CD8-positive, alpha-beta memory T cell (primary cell): ENCODE measurements around the gene H3-3A. TPM values are rescaled to one million over a fixed set of nuclear protein-coding genes. Genes with fewer than 3 reads are reported as not detected.

Experiments used
- CTCF ChIA-PET: fragments of 350-600 bp; sonication (Branson Sonifier 250); formaldehyde crosslinking; loops from one replicate; lab custom pipeline; 2021; ENCODE audit warnings: antibody characterized with exemption; lab: Charles Lee
- POLR2A ChIA-PET: fragments of 350-600 bp; sonication (Branson Sonifier 250); formaldehyde crosslinking; loops from one replicate; lab custom pipeline; 2021; ENCODE audit warnings: antibody characterized with exemption; lab: Charles Lee
- DNase-seq, 5 donors: peaks; one replicate each; pipeline versions ENCODE4 v3.0.0 to v3.0.0-alpha.2; 2020 to 2022; ENCODE audit warnings: mixed read lengths in 1 of 5
- H3K27ac ChIP-seq: one replicate; pipeline ENCODE4 v1.7.0; 2013; ENCODE audit warnings: low read depth, mild to moderate bottlenecking, low read length, moderate library complexity
- H3K27me3 ChIP-seq: 2 replicates; pipeline ENCODE4 v1.7.0; 2013; ENCODE audit warnings: low read length, mild to moderate bottlenecking; ENCODE audit not compliant: insufficient read depth, poor library complexity, severe bottlenecking
- H3K36me3 ChIP-seq: 2 replicates; pipeline ENCODE4 v1.7.0; 2013; ENCODE audit warnings: mild to moderate bottlenecking, low read length, moderate library complexity; ENCODE audit not compliant: insufficient read depth
- H3K4me1 ChIP-seq: 2 replicates; pipeline ENCODE4 v1.7.0; 2013; ENCODE audit warnings: mild to moderate bottlenecking, low read length, moderate library complexity; ENCODE audit not compliant: insufficient read depth
- H3K4me3 ChIP-seq: 2 replicates; pipeline ENCODE4 v1.7.0; 2013; ENCODE audit warnings: mild to moderate bottlenecking, low read length
- H3K9me3 ChIP-seq: 2 replicates; pipeline ENCODE4 v1.7.0; 2013; ENCODE audit warnings: mild to moderate bottlenecking, low read length
- H3K27ac Mint-ChIP-seq, 8 donors: one replicate each; pipeline ENCODE4 v1.8.0; 2020 to 2021; ENCODE audit warnings: mixed read lengths in 8 of 8, mild to moderate bottlenecking in 6 of 8, inconsistent platforms in 3 of 8, moderate library complexity in 3 of 8
- H3K27me3 Mint-ChIP-seq, 2 donors: one replicate each; pipeline ENCODE4 v1.8.0; 2020 to 2021; ENCODE audit warnings: mixed read lengths in 2 of 2, mild to moderate bottlenecking in 1 of 2, moderate library complexity in 1 of 2
- H3K36me3 Mint-ChIP-seq, 3 donors: one replicate each; pipeline ENCODE4 v1.8.0; 2020 to 2021; ENCODE audit warnings: mixed read lengths in 3 of 3, inconsistent platforms in 1 of 3, mild to moderate bottlenecking in 1 of 3
- H3K4me1 Mint-ChIP-seq, 3 donors: one replicate each; pipeline ENCODE4 v1.8.0; 2020 to 2021; ENCODE audit warnings: mixed read lengths in 3 of 3, inconsistent platforms in 1 of 3, mild to moderate bottlenecking in 1 of 3
- H3K4me3 Mint-ChIP-seq, 7 donors: one replicate each; pipeline ENCODE4 v1.8.0; 2020 to 2021; ENCODE audit warnings: mixed read lengths in 7 of 7, mild to moderate bottlenecking in 6 of 7, moderate library complexity in 4 of 7, inconsistent platforms in 2 of 7
- H3K9me3 Mint-ChIP-seq, 5 donors: one replicate each; pipeline ENCODE4 v1.8.0; 2020 to 2022; ENCODE audit warnings: mixed read lengths in 5 of 5, mild to moderate bottlenecking in 3 of 5, moderate library complexity in 2 of 5, inconsistent platforms in 1 of 5
- polyA plus RNA-seq: library from polyadenylated mRNA; unstranded; fragments of 300-500 nt; fragmentation: Illumina TruSeq; gene quantifications from one replicate; pipeline ENCODE4 v1.2.3, GENCODE V29; 2021
- total RNA-seq, 2 experiments: library from RNA; stranded (reverse); gene quantifications; one replicate each; pipeline ENCODE4 v1.2.3, GENCODE V29; 2021

Gene H3-3A
- total RNA-seq (100 to 1,000 TPM; 356 to 372 TPM), polyA plus RNA-seq (803 TPM)

GRCh38 chr1:226062558-226063223 lies at the start of gene H3-3A:
Gene H3-3A (plus strand): TSS chr1:226062716. CDS start chr1:226064352, 1,636 bp downstream.
- peaks cover 23% of the 10 kb centered on the region for H3K36me3 ChIP-seq
- Mint-ChIP-seq H3K4me1 (peaks cover 48 to 64% (median 50%) of the 10 kb centered on the region in 3 donors), H3K27ac (peak within 1 kb of the TSS; percentile 95 to 100 (median 98)), H3K4me3 (peak within 1 kb of the TSS; percentile 99 to 100 (median 100)), H3K9me3 (no peaks in the 10 kb centered on the region), H3K36me3 (peaks cover 14 to 60% (median 16%) of the 10 kb centered on the region in 3 donors), H3K27me3 (no peaks in the 10 kb centered on the region)
- peaks cover 48% of the 10 kb centered on the region for H3K4me1 ChIP-seq
- H3K9me3 ChIP-seq: no peaks in the 10 kb centered on the region
- ChIA-PET CTCF (interaction anchor here (1.0 to 3.0 kb wide), 13 partner anchors 14 to 588 kb away, joined by 3 to 33 read pairs (median 3); partner anchors contain the start of genes PARP1 and SDE2), POLR2A (interaction anchor here (0.5 to 4.7 kb wide), 22 partner anchors 11 to 635 kb away, joined by 3 to 171 read pairs (median 8); partner anchors contain the start of genes LBR, SDE2 and SRP9)
- peak; percentile 96 to 99 (median 97) for DNase-seq
- H3K4me3 ChIP-seq: peak within 1 kb of the TSS; percentile 91
- peak within 1 kb of the TSS; percentile 96 for H3K27ac ChIP-seq
- H3K27me3 ChIP-seq: no peaks in the 10 kb centered on the region

GRCh38 chr1:226017070-226017469 lies 45.4 kb upstream of the H3-3A start:
- Mint-ChIP-seq H3K4me1 (no peaks in the 10 kb centered on the region), H3K27me3 (peaks cover 0 to 7% of the 10 kb centered on the region in 2 donors), H3K9me3 (no peaks in the 10 kb centered on the region), H3K36me3 (peaks cover 0 to 3% (median 0%) of the 10 kb centered on the region in 3 donors), H3K4me3 (no peak overlapping the region), H3K27ac (no peak overlapping the region)
- Histone ChIP-seq H3K4me3 (no peak overlapping the region), H3K9me3 (no peaks in the 10 kb centered on the region), H3K4me1 (no peaks in the 10 kb centered on the region), H3K27ac (no peak overlapping the region), H3K36me3 (no peaks in the 10 kb centered on the region), H3K27me3 (no peaks in the 10 kb centered on the region)
- CTCF ChIA-PET: no interaction called here
- POLR2A ChIA-PET: no interaction called here
- no peak for DNase-seq

DNA sequence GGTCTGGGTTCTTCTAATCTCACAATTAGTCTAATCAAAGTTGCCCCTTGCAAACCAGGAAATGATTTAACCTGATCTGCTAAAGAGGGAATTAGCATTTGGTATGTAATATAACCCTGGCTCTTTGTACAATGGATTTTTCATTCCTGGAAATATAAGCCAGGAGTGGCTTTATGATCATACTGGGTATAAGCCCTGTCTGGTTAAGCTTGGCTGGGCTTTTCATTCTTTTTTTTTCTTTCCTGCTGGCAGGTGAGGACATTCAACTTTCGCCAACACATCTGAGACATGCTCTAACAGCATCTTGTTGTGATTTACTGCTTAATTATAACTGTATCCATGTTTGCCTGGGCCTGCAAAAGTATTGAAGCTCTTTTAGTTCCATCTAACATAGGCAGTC lies 42.9 kb upstream of the H3-3A start:
- Mint-ChIP-seq H3K9me3 (no peaks in the 10 kb centered on the region), H3K36me3 (peaks cover 0 to 3% (median 0%) of the 10 kb centered on the region in 3 donors), H3K4me3 (no peak overlapping the region), H3K27me3 (peaks cover 0 to 10% of the 10 kb centered on the region in 2 donors), H3K4me1 (no peaks in the 10 kb centered on the region), H3K27ac (no peak overlapping the region)
- DNase-seq: no peak
- POLR2A ChIA-PET: no interaction called here
- Histone ChIP-seq H3K4me3 (no peak overlapping the region), H3K9me3 (no peaks in the 10 kb centered on the region), H3K4me1 (no peaks in the 10 kb centered on the region), H3K27ac (no peak overlapping the region), H3K27me3 (no peaks in the 10 kb centered on the region), H3K36me3 (no peaks in the 10 kb centered on the region)
- CTCF ChIA-PET: no interaction called here

GRCh38 chr1:226021401-226021800 lies 41.1 kb upstream of the H3-3A start:
- Histone ChIP-seq H3K4me3 (no peak overlapping the region), H3K36me3 (no peaks in the 10 kb centered on the region), H3K9me3 (no peaks in the 10 kb centered on the region), H3K27me3 (no peaks in the 10 kb centered on the region), H3K27ac (no peak overlapping the region), H3K4me1 (no peaks in the 10 kb centered on the region)
- Mint-ChIP-seq H3K27me3 (peaks cover 0 to 10% of the 10 kb centered on the region in 2 donors), H3K4me1 (no peaks in the 10 kb centered on the region), H3K4me3 (no peak overlapping the region), H3K36me3 (peaks cover 0 to 3% (median 0%) of the 10 kb centered on the region in 3 donors), H3K9me3 (no peaks in the 10 kb centered on the region), H3K27ac (no peak overlapping the region)
- CTCF ChIA-PET: no interaction called here
- no peak for DNase-seq
- POLR2A ChIA-PET: no interaction called here

DNA sequence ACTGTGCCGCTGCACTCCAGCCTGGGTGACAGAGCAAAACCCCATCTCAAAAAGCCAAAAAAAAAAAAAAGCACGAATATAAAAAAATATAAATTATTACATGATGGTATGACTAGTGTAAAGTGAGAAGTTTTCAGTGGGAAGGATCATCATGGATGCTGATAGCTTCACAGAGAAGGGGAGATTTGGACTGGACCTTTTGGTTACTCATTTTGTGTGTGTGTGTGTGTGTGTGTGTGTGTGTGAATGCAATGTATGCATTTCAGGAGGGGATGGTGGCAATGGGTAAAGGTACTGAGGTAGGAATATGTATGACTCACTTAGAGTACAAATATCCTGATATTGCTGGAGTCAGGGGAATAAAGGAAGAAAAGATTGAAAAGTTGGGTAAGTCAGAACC lies 40.7 kb upstream of the H3-3A start:
- no peaks in the 10 kb centered on the region for H3K9me3 Mint-ChIP-seq

DNA sequence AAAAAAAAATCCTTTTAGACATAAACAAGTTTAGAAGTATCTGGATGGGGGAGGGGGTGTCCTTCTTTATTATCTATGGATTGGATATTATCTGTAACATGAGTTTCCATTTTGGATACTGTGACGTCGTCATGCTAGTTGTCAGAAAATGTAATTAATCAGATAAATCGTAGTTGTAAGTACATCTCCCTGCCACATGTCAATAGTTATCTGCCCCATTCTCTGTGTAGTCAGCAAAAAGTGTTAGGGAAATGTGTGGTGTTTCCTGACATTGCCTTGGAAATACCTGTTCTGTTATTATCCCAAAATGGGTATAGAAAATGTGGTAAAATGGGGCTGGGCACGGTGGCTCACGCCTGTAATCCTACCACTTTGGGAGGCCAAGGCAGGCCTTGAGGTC lies 38.8 kb upstream of the H3-3A start:
- H3K4me1 Mint-ChIP-seq: peaks cover 5 to 7% (median 5%) of the 10 kb centered on the region in 3 donors
- Histone ChIP-seq H3K4me1 (no peaks in the 10 kb centered on the region), H3K27ac (no peak overlapping the region), H3K27me3 (no peaks in the 10 kb centered on the region), H3K9me3 (no peaks in the 10 kb centered on the region), H3K4me3 (no peak overlapping the region), H3K36me3 (no peaks in the 10 kb centered on the region)
- ChIA-PET POLR2A (no interaction called here), CTCF (no interaction called here)
- no peak overlapping the region for H3K4me3 Mint-ChIP-seq
- H3K36me3 Mint-ChIP-seq: peaks cover 0 to 3% (median 0%) of the 10 kb centered on the region in 3 donors
- DNase-seq: no peak
- H3K27ac Mint-ChIP-seq: no peak overlapping the region
- H3K27me3 Mint-ChIP-seq: peaks cover 0 to 10% of the 10 kb centered on the region in 2 donors
- no peaks in the 10 kb centered on the region for H3K9me3 Mint-ChIP-seq

More for the DNA sequence above, 40.7 kb upstream of the H3-3A start:
- Histone ChIP-seq H3K27ac (no peak overlapping the region), H3K4me3 (no peak overlapping the region), H3K4me1 (no peaks in the 10 kb centered on the region), H3K27me3 (no peaks in the 10 kb centered on the region), H3K9me3 (no peaks in the 10 kb centered on the region), H3K36me3 (no peaks in the 10 kb centered on the region)
- Mint-ChIP-seq H3K27me3 (peaks cover 0 to 10% of the 10 kb centered on the region in 2 donors), H3K4me3 (no peak overlapping the region), H3K27ac (peak overlapping the region in 1 of 8 donors; percentile 64), H3K4me1 (peaks cover 3 to 4% (median 3%) of the 10 kb centered on the region in 3 donors), H3K36me3 (peaks cover 0 to 3% (median 0%) of the 10 kb centered on the region in 3 donors)
- ChIA-PET CTCF (no interaction called here), POLR2A (no interaction called here)
- no peak for DNase-seq

- H3K36me3 ChIP-seq: no peaks in the 10 kb centered on the region
- H3K27me3 ChIP-seq: no peaks in the 10 kb centered on the region
- ChIA-PET POLR2A (no interaction called here), CTCF (no interaction called here)
- DNase-seq: no peak
- no peaks in the 10 kb centered on the region for H3K36me3 Mint-ChIP-seq
- no peak overlapping the region for H3K4me3 Mint-ChIP-seq
- no peak overlapping the region for H3K27ac ChIP-seq
- no peaks in the 10 kb centered on the region for H3K9me3 Mint-ChIP-seq
- H3K4me1 ChIP-seq: no peaks in the 10 kb centered on the region
- H3K27me3 Mint-ChIP-seq: peaks cover 0 to 5% of the 10 kb centered on the region in 2 donors
- no peak overlapping the region for H3K4me3 ChIP-seq
- no peaks in the 10 kb centered on the region for H3K9me3 ChIP-seq
- peak overlapping the region in 1 of 8 donors; percentile 21 for H3K27ac Mint-ChIP-seq
- H3K4me1 Mint-ChIP-seq: peaks cover 5 to 7% (median 5%) of the 10 kb centered on the region in 3 donors
These were observed 35.7 kb upstream of the H3-3A start for GRCh38 chr1:226026833-226027232.

DNA sequence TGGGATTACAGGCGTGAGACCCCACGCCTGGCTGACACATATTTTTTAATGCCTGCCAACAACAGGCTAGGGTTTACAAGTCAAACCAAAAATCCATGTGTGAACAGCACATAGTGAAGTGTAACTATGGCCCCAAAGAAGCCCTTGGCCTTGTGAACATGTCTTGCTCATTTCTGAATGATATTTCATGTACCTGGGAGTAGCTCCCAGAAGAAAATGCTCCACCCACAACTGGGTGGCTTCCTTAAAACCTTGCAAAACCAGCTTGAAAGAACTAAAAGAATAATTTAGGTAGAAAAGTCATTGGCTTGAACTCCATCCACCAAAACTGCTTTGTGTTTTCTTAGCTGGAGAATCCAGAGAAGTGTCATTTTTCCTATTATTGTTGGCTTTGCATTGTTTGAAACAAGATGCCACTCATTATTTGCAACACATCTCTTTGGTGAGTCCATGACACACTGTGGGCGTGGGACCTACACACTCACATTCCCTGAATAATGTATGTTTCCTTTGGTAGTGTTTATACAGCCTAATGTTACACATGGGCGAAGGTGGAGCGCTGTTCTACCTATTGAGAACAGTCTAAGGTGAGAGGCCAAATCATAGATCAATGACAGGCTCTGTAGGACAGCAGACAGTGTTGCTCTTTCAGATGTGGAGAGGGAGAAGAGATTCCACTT lies 34.8 kb upstream of the H3-3A start:
- no peak overlapping the region for H3K4me3 ChIP-seq
- DNase-seq: no peak
- H3K27me3 Mint-ChIP-seq: peaks cover 0 to 5% of the 10 kb centered on the region in 2 donors
- no peaks in the 10 kb centered on the region for H3K36me3 ChIP-seq
- no peak overlapping the region for H3K27ac ChIP-seq
- ChIA-PET CTCF (no interaction called here), POLR2A (no interaction called here)
- no peaks in the 10 kb centered on the region for H3K4me1 ChIP-seq
- H3K4me3 Mint-ChIP-seq: no peak overlapping the region
- no peaks in the 10 kb centered on the region for H3K9me3 ChIP-seq
- H3K36me3 Mint-ChIP-seq: no peaks in the 10 kb centered on the region
- no peaks in the 10 kb centered on the region for H3K27me3 ChIP-seq
- peaks cover 5 to 7% (median 5%) of the 10 kb centered on the region in 3 donors for H3K4me1 Mint-ChIP-seq
- H3K27ac Mint-ChIP-seq: no peak overlapping the region
- no peaks in the 10 kb centered on the region for H3K9me3 Mint-ChIP-seq
